ENCODE data around the gene H2BK1. TPM values are rescaled to one million over a fixed set of nuclear protein-coding genes. Genes with fewer than 3 reads are reported as not detected.

H2BK1 gene
- total RNA-seq (not detected), polyA plus RNA-seq (not detected)

- no peaks in the 10 kb centered on the region for H3K4me1 ChIP-seq
- WGBS, 2 donors, result 86 to 88% methylated on average over 17 of the region's 17 CpGs
- H3K27ac ChIP-seq, result no peak within 1 kb of the TSS
- H3K9me3 ChIP-seq, result no peaks in the 10 kb centered on the region
- no peak for DNase-seq
- intact Hi-C loops (cut with DNase I), result no loop called here
- no peak for TF ChIP-seq CTCF (IDR thresholded peaks at IDR 0.05)
- TF ChIP-seq EP300 (IDR thresholded peaks at IDR 0.05), result no peak
- TF ChIP-seq POLR2A (IDR thresholded peaks at IDR 0.05), result no peak
- TF ChIP-seq POLR2AphosphoS5 (IDR thresholded peaks at IDR 0.05), result no peak
- peaks cover 0 to 9% (median 0%) of the 10 kb centered on the region in 3 donors for H3K27me3 ChIP-seq
- no peak within 1 kb of the TSS for H3K4me3 ChIP-seq
- peaks cover 8 to 31% (median 15%) of the 10 kb centered on the region in 4 donors for H3K36me3 ChIP-seq
Measured at GRCh38 chr7:151210087-151210854, at the start of gene H2BK1. Gene H2BK1 (minus strand): TSS chr7:151210488. CDS start chr7:151210318, 170 bp downstream.

GRCh38 chr7:151257990-151258389 lies 47.7 kb upstream of the H2BK1 start:
- H3K9me3 ChIP-seq, result no peaks in the 10 kb centered on the region
- no peak overlapping the region for H3K4me3 ChIP-seq
- no peak for TF ChIP-seq CTCF (IDR thresholded peaks at IDR 0.05)
- no peak for TF ChIP-seq POLR2AphosphoS5 (IDR thresholded peaks at IDR 0.05)
- TF ChIP-seq POLR2A (IDR thresholded peaks at IDR 0.05), result no peak
- no peak overlapping the region for H3K27ac ChIP-seq
- no peaks in the 10 kb centered on the region for H3K36me3 ChIP-seq
- no peaks in the 10 kb centered on the region for H3K27me3 ChIP-seq
- H3K4me1 ChIP-seq, result peaks cover 0 to 16% (median 5%) of the 10 kb centered on the region in 4 donors
- DNase-seq, result no peak
- 90 to 94% methylated on average over 7 of the region's 7 CpGs for WGBS, 2 donors
- intact Hi-C loops (cut with DNase I), result no loop called here

- DNase-seq, result peak; percentile 47
- Histone ChIP-seq H3K4me3 (no peak overlapping the region), H3K36me3 (no peaks in the 10 kb centered on the region), H3K9me3 (no peaks in the 10 kb centered on the region), H3K27me3 (no peaks in the 10 kb centered on the region), H3K4me1 (peaks cover 0 to 22% (median 16%) of the 10 kb centered on the region in 4 donors), H3K27ac (no peak overlapping the region)
- intact Hi-C loops (cut with DNase I), result no loop called here
- WGBS, 2 donors, result 32 to 70% methylated on average over 16 of the region's 16 CpGs
- TF ChIP-seq EP300 (IDR thresholded peaks at IDR 0.05), result no peak
- TF ChIP-seq POLR2AphosphoS5 (IDR thresholded peaks at IDR 0.05), result no peak
- no peak for TF ChIP-seq CTCF (IDR thresholded peaks at IDR 0.05)
Measured at GRCh38 chr7:151256410-151257045, 46.2 kb upstream of the H2BK1 start.

GRCh38 chr7:151255390-151255789 lies 45.1 kb upstream of the H2BK1 start:
- TF ChIP-seq CTCF (IDR thresholded peaks at IDR 0.05) (no peak), POLR2A (IDR thresholded peaks at IDR 0.05) (no peak), EP300 (IDR thresholded peaks at IDR 0.05) (no peak), POLR2AphosphoS5 (IDR thresholded peaks at IDR 0.05) (no peak)
- Histone ChIP-seq H3K9me3 (no peaks in the 10 kb centered on the region), H3K27ac (no peak overlapping the region), H3K27me3 (no peaks in the 10 kb centered on the region), H3K36me3 (no peaks in the 10 kb centered on the region), H3K4me1 (peaks cover 0 to 33% (median 27%) of the 10 kb centered on the region in 4 donors), H3K4me3 (no peak overlapping the region)
- DNase-seq, result peak; percentile 59
- intact Hi-C loops (cut with DNase I), result no loop called here
- 66 to 71% methylated on average over 7 of the region's 7 CpGs for WGBS, 2 donors

All from sigmoid colon (tissue), 7 donors.